IMR-90 (cell line): Measurements from ENCODE around the gene SNX22. TPM values are rescaled to one million over a fixed set of nuclear protein-coding genes. Genes with fewer than 3 reads are reported as not detected.

Experiments used
- ATAC-seq: fragments of 200-7000 bp; cut with Tn5 transposase; 2 replicates; pipeline ENCODE4 v1.9.1; 2020; ENCODE audit warnings: low read depth, mild to moderate bottlenecking, moderate library complexity
- BruUV-seq: library from RNA; stranded (reverse); fragments of 400-500 nt; replicated peaks from 2 replicates; lab custom pipeline; 2021; lab: Mats Ljungman, UMichigan
- CTCF ChIA-PET: fragments of 300-600 bp; formaldehyde crosslinking; extraction: SDS; loops from one replicate; lab custom pipeline; 2021; ENCODE audit warnings: antibody characterized with exemption; lab: Yijun Ruan, JAX
- POLR2A ChIA-PET: fragments of 300-600 bp; sonication (Branson Sonifier 250); formaldehyde crosslinking; loops from one replicate; lab custom pipeline; 2022; ENCODE audit warnings: antibody characterized with exemption; ENCODE audit not compliant: unreplicated experiment; lab: Charles Lee
- DNase-seq: peaks from one replicate; pipeline ENCODE4 v3.0.0; 2013
- H2AFZ ChIP-seq: replicated peaks from 2 replicates; pipeline ENCODE3; 2013; ENCODE audit warnings: low read length, mild to moderate bottlenecking; ENCODE audit not compliant: poor library complexity
- H2AK5ac ChIP-seq: 2 replicates; pipeline ENCODE4 v1.6.1; 2013; ENCODE audit warnings: low read depth, low read length, inconsistent platforms
- H2AK9ac ChIP-seq: replicated peaks from 2 replicates; pipeline ENCODE3; 2013; ENCODE audit warnings: mild to moderate bottlenecking, low read depth, low read length, moderate library complexity; ENCODE audit not compliant: poor library complexity
- H2BK120ac ChIP-seq: 2 replicates; pipeline ENCODE4 v1.6.1; 2013; ENCODE audit warnings: low read depth, low read length, inconsistent platforms
- H2BK15ac ChIP-seq: 3 replicates; pipeline ENCODE4 v1.6.1; 2013; ENCODE audit warnings: low read depth, low read length, inconsistent platforms
- H2BK20ac ChIP-seq: 2 replicates; pipeline ENCODE4 v1.6.1; 2013; ENCODE audit warnings: low read depth, mild to moderate bottlenecking, inconsistent platforms, low read length, moderate library complexity
- H2BK5ac ChIP-seq: 2 replicates; pipeline ENCODE4 v1.6.1; 2013; ENCODE audit warnings: mild to moderate bottlenecking, low read depth, low read length, inconsistent platforms; ENCODE audit not compliant: poor library complexity, severe bottlenecking
- H3K14ac ChIP-seq: replicated peaks from 2 replicates; pipeline ENCODE4 v1.6.1; 2013; ENCODE audit warnings: low read depth, low read length, inconsistent platforms
- H3K18ac ChIP-seq: 2 replicates; pipeline ENCODE4 v1.6.1; 2013; ENCODE audit warnings: low read depth, low read length, control low read depth
- H3K23ac ChIP-seq: 2 replicates; pipeline ENCODE4 v1.6.1; 2013; ENCODE audit warnings: low read depth, low read length, inconsistent platforms
- H3K27ac ChIP-seq: 2 replicates; pipeline ENCODE4 v1.5.1; 2013; ENCODE audit warnings: mild to moderate bottlenecking, control low read depth, low read length; ENCODE audit not compliant: insufficient read depth
- H3K27me3 ChIP-seq: 2 replicates; pipeline ENCODE4 v1.6.1; 2013; ENCODE audit warnings: low read length; ENCODE audit not compliant: control insufficient read depth, insufficient read depth
- H3K36me3 ChIP-seq: 2 replicates; pipeline ENCODE4 v1.6.1; 2013; ENCODE audit warnings: low read length, mixed read lengths; ENCODE audit not compliant: control insufficient read depth, insufficient read depth
- H3K4ac ChIP-seq: 2 replicates; pipeline ENCODE4 v1.6.1; 2013; ENCODE audit warnings: low read depth, low read length, inconsistent platforms
- H3K4me1 ChIP-seq: 2 replicates; pipeline ENCODE4 v1.6.1; 2013; ENCODE audit warnings: low read length, mixed read lengths; ENCODE audit not compliant: control insufficient read depth, insufficient read depth
- H3K4me2 ChIP-seq: 2 replicates; pipeline ENCODE4 v1.6.1; 2013; ENCODE audit warnings: low read depth, mild to moderate bottlenecking, control low read depth, low read length, moderate library complexity
- H3K4me3 ChIP-seq: 2 replicates; pipeline ENCODE4 v1.5.1; 2013; ENCODE audit warnings: low read depth, mild to moderate bottlenecking, control low read depth, low read length, moderate library complexity; ENCODE audit not compliant: insufficient read depth
- H3K56ac ChIP-seq: 2 replicates; pipeline ENCODE4 v1.6.1; 2013; ENCODE audit warnings: low read length, inconsistent platforms; ENCODE audit not compliant: insufficient read depth; ENCODE audit errors: extremely low read depth
- H3K79me1 ChIP-seq, 2 experiments: 2 replicates each; pipeline ENCODE4 v1.6.1; 2013; ENCODE audit warnings: low read length in 2 of 2, inconsistent platforms in 1 of 2, low read depth in 1 of 2
- H3K9ac ChIP-seq: 2 replicates; pipeline ENCODE4 v1.6.1; 2013; ENCODE audit warnings: low read depth, low read length, control low read depth
- H3K9me1 ChIP-seq: 2 replicates; pipeline ENCODE4 v1.6.1; 2013; ENCODE audit warnings: low read length, inconsistent platforms; ENCODE audit not compliant: insufficient read depth
- H3K9me3 ChIP-seq: 2 replicates; pipeline ENCODE4 v1.6.1; 2013; ENCODE audit warnings: low read length; ENCODE audit not compliant: control insufficient read depth, insufficient read depth
- H4K20me1 ChIP-seq: 2 replicates; pipeline ENCODE4 v1.6.1; 2013; ENCODE audit warnings: low read length, inconsistent platforms; ENCODE audit not compliant: insufficient read depth
- H4K5ac ChIP-seq: 2 replicates; pipeline ENCODE4 v1.6.1; 2013; ENCODE audit warnings: mild to moderate bottlenecking, low read depth, low read length, control low read depth
- H4K8ac ChIP-seq, 2 experiments: 2 replicates each; pipeline ENCODE4 v1.6.1; 2013; ENCODE audit warnings: low read depth in 2 of 2, low read length in 2 of 2, control low read depth in 1 of 2, inconsistent platforms in 1 of 2
- H4K91ac ChIP-seq: 2 replicates; pipeline ENCODE4 v1.6.1; 2013; ENCODE audit warnings: low read depth, low read length, inconsistent platforms; ENCODE audit not compliant: insufficient read depth
- CEBPB ChIP-seq: IDR thresholded peaks from 2 replicates; pipeline ENCODE4 v1.6.1; 2012; ENCODE audit warnings: low read depth, low read length, improper control_type of control experiment
- MAZ ChIP-seq: IDR thresholded peaks from 2 replicates; pipeline ENCODE4 v1.6.1; 2012; ENCODE audit warnings: low read depth, mild to moderate bottlenecking, low read length, improper control_type of control experiment, moderate library complexity, borderline replicate concordance
- RAD21 ChIP-seq: IDR thresholded peaks from 2 replicates; pipeline ENCODE4 v1.6.1; 2012; ENCODE audit warnings: low read length, improper control_type of control experiment
- RCOR1 ChIP-seq: IDR thresholded peaks from 2 replicates; pipeline ENCODE4 v1.6.1; 2012; ENCODE audit warnings: mild to moderate bottlenecking, low read length, improper control_type of control experiment; ENCODE audit not compliant: insufficient replicate concordance
- RFX5 ChIP-seq: IDR thresholded peaks from 2 replicates; pipeline ENCODE4 v1.8.0; 2012; ENCODE audit warnings: low read depth, mild to moderate bottlenecking, low read length, moderate library complexity
- WGBS, 2 experiments: methylation state at CpG; one replicate each; pipeline versions ENCODE4 v1.1.5 to v1.1.7; 2013; ENCODE audit warnings: missing lambda C conversion rate in 2 of 2; ENCODE audit not compliant: insufficient read length in 1 of 2; ENCODE audit errors: extremely low coverage in 2 of 2; 5-methylcytosine and 5-hydroxymethylcytosine counted together
- dilution Hi-C: fragments of 300-500 bp; cut with HindIII; formaldehyde crosslinking; loops from one replicate; pipeline ENCODE4 v1.14.3; 2018; ENCODE audit warnings: low sequenced_read_pairs; ENCODE audit not compliant: unreplicated experiment
- in situ Hi-C: fragments of 300-500 bp; cut with MboI; formaldehyde crosslinking; loops from 3 replicates; pipeline ENCODE4 v1.14.3; 2019; ENCODE audit warnings: low sequenced_read_pairs, inconsistent platforms, mixed read lengths
- intact Hi-C: fragments of 100-400 bp; cut with micrococcal nuclease; formaldehyde crosslinking; loops from 2 replicates; pipeline ENCODE4 v1.10.0; 2022
- polyA plus RNA-seq, 3 experiments: library from polyadenylated mRNA; depleted of rRNA; stranded (reverse); fragments of >200 nt; gene quantifications; 2 replicates each; pipeline ENCODE4 v1.2.3, GENCODE V29; 2012; ENCODE audit warnings: low replicate concordance in 1 of 3
- total RNA-seq: library from RNA; depleted of rRNA; stranded (reverse); fragments of >200 nt; gene quantifications from 2 replicates; pipeline ENCODE4 v1.2.3, GENCODE V29; 2012

The SNX22 gene
- total and polyA plus RNA-seq, 2 of the 4 experiments (the other 2 are of a cell fraction) = 0.12 to 0.18 TPM

GRCh38 chr15:64127521-64128270 lies 23.8 kb upstream of the SNX22 start:
- POLR2A ChIA-PET = no interaction called here

More at GRCh38 chr15:64127521-64128270, 23.8 kb upstream of the SNX22 start:
- Histone ChIP-seq H3K79me1 (peaks cover 0 to 17% of the 10 kb centered on the region in 2 experiments; a peak in 3 of 4 replicates), H3K14ac (no peak overlapping the region), H2BK5ac (no peak overlapping the region), H3K4me3 (no peak overlapping the region), H3K4me2 (no peak overlapping the region), H3K9me1 (peaks cover 11% of the 10 kb centered on the region; the same call in 1 of the 2 replicates), H3K4ac (no peak overlapping the region), H2BK15ac (no peak overlapping the region), H3K9ac (no peak overlapping the region), H2BK120ac (no peak overlapping the region), H3K9me3 (no peaks in the 10 kb centered on the region), H4K8ac (no peak overlapping the region), H4K5ac (no peak overlapping the region), H2AK9ac (no peak overlapping the region), H3K27me3 (no peaks in the 10 kb centered on the region), H2BK20ac (no peak overlapping the region), H3K36me3 (peaks cover 60% of the 10 kb centered on the region), H3K56ac (no peak overlapping the region), H2AFZ (no peak overlapping the region), H2AK5ac (no peak overlapping the region), H3K27ac (no peak overlapping the region), H3K18ac (no peak overlapping the region), H3K23ac (no peak overlapping the region), H3K4me1 (no peaks in the 10 kb centered on the region), H4K20me1 (no peaks in the 10 kb centered on the region), H4K91ac (no peak overlapping the region)
- intact Hi-C loops (no loop called here), in situ Hi-C loops (no loop called here), dilution Hi-C loops (no loop called here)
- WGBS, 2 experiments = no CpG with 5 or more reads among the region's 6 CpGs
- no TSS peak for BruUV-seq
- DNase-seq (no peak), ATAC-seq (no peak)
- CTCF ChIA-PET = interaction anchor here (0.6 kb wide), 1 partner anchor 956 kb away, joined by 4 read pairs; no protein-coding TSS in a partner anchor
- TF ChIP-seq MAZ (no peak), RFX5 (no peak), RCOR1 (no peak), RAD21 (no peak), CEBPB (no peak)
